HUES6 (cell line): ENCODE measurements around the gene CARHSP1.
A peak's percentile ranks its signal among the peaks of the same experiment; 100 is the strongest.
"Not testable (repeated sequence)": the region's sequence is repeated elsewhere in the genome, so short reads cannot be mapped to it uniquely, and the experiment has no call there.

Source experiments
- H3K27ac ChIP-seq: 2 replicates; pipeline ENCODE4 v1.7.0; 2013; ENCODE audit warnings: low read depth, mild to moderate bottlenecking, low read length, inconsistent platforms
- H3K27me3 ChIP-seq: 2 replicates; pipeline ENCODE4 v1.6.1; 2013; ENCODE audit warnings: low read length; ENCODE audit not compliant: control insufficient read depth, insufficient read depth
- H3K36me3 ChIP-seq: 2 replicates; pipeline ENCODE4 v1.6.1; 2013; ENCODE audit warnings: low read length; ENCODE audit not compliant: control insufficient read depth, insufficient read depth
- H3K4me1 ChIP-seq: 2 replicates; pipeline ENCODE4 v1.6.1; 2013; ENCODE audit warnings: low read length; ENCODE audit not compliant: control insufficient read depth, insufficient read depth
- H3K4me3 ChIP-seq: 2 replicates; pipeline ENCODE4 v1.5.1; 2013; ENCODE audit warnings: low read depth, low read length
- H3K9ac ChIP-seq: one replicate; pipeline ENCODE4 v1.6.1; 2013; ENCODE audit warnings: mild to moderate bottlenecking, low read length
- H3K9me3 ChIP-seq: 2 replicates; pipeline ENCODE4 v1.6.1; 2013; ENCODE audit warnings: low read depth, low read length; ENCODE audit not compliant: control insufficient read depth, insufficient read depth

The CARHSP1 gene

GRCh38 chr16:8868416-8869211, at the start of gene CARHSP1:
CARHSP1 (minus strand) TSS chr16:8869006; CDS start chr16:8859328, 9,678 bp downstream.
- H3K9me3 ChIP-seq = no peaks in the 10 kb centered on the region
- H3K4me1 ChIP-seq = peaks cover 29% of the 10 kb centered on the region
- H3K27me3 ChIP-seq = no peaks in the 10 kb centered on the region
- H3K9ac ChIP-seq = peak within 1 kb of the TSS; percentile 82
- H3K36me3 ChIP-seq = peaks cover 5% of the 10 kb centered on the region
- peak within 1 kb of the TSS; percentile 87 for H3K27ac ChIP-seq
- peak within 1 kb of the TSS; percentile 74 for H3K4me3 ChIP-seq

GRCh38 chr16:8917336-8917735, 48.5 kb upstream of the CARHSP1 start:
- H3K9me3 ChIP-seq, H3K27ac ChIP-seq, H3K4me1 ChIP-seq, H3K27me3 ChIP-seq, H3K4me3 ChIP-seq, H3K9ac ChIP-seq: not testable (repeated sequence)
- peaks cover 97% of the 10 kb centered on the region for H3K36me3 ChIP-seq

- Histone ChIP-seq H3K9me3 (no peaks in the 10 kb centered on the region), H3K27ac (no peak overlapping the region), H3K4me3 (no peak overlapping the region), H3K9ac (no peak overlapping the region), H3K36me3 (peaks cover 96% of the 10 kb centered on the region), H3K4me1 (peaks cover 5% of the 10 kb centered on the region), H3K27me3 (no peaks in the 10 kb centered on the region)
Measured at GRCh38 chr16:8916541-8917225, 47.9 kb upstream of the CARHSP1 start.

- Histone ChIP-seq H3K36me3 (peaks cover 96% of the 10 kb centered on the region), H3K9ac (no peak overlapping the region), H3K27me3 (no peaks in the 10 kb centered on the region), H3K4me3 (no peak overlapping the region), H3K27ac (no peak overlapping the region), H3K4me1 (peaks cover 14% of the 10 kb centered on the region), H3K9me3 (no peaks in the 10 kb centered on the region)
Measured at GRCh38 chr16:8915722-8916301, 47.0 kb upstream of the CARHSP1 start.

GRCh38 chr16:8914098-8914497, 45.3 kb upstream of the CARHSP1 start:
- H3K4me3 ChIP-seq = no peak overlapping the region
- H3K9ac ChIP-seq = no peak overlapping the region
- H3K4me1 ChIP-seq = peaks cover 22% of the 10 kb centered on the region
- H3K36me3 ChIP-seq = peaks cover 95% of the 10 kb centered on the region
- no peaks in the 10 kb centered on the region for H3K9me3 ChIP-seq
- no peaks in the 10 kb centered on the region for H3K27me3 ChIP-seq
- no peak overlapping the region for H3K27ac ChIP-seq

GRCh38 chr16:8912793-8913192, 44.0 kb upstream of the CARHSP1 start:
- peaks cover 95% of the 10 kb centered on the region for H3K36me3 ChIP-seq
- H3K9me3 ChIP-seq = no peaks in the 10 kb centered on the region
- H3K4me3 ChIP-seq = no peak overlapping the region
- H3K9ac ChIP-seq = no peak overlapping the region
- no peaks in the 10 kb centered on the region for H3K27me3 ChIP-seq
- no peak overlapping the region for H3K27ac ChIP-seq
- peaks cover 27% of the 10 kb centered on the region for H3K4me1 ChIP-seq

GRCh38 chr16:8910811-8911210, 42.0 kb upstream of the CARHSP1 start:
- H3K4me1 ChIP-seq = peaks cover 27% of the 10 kb centered on the region
- no peak overlapping the region for H3K4me3 ChIP-seq
- H3K27me3 ChIP-seq = no peaks in the 10 kb centered on the region
- no peak overlapping the region for H3K9ac ChIP-seq
- H3K27ac ChIP-seq = no peak overlapping the region
- no peaks in the 10 kb centered on the region for H3K9me3 ChIP-seq
- H3K36me3 ChIP-seq = peaks cover 96% of the 10 kb centered on the region

GRCh38 chr16:8908810-8909468, 40.1 kb upstream of the CARHSP1 start:
- Histone ChIP-seq H3K9me3 (no peaks in the 10 kb centered on the region), H3K27ac (peak overlapping the region; percentile 72), H3K36me3 (peaks cover 93% of the 10 kb centered on the region), H3K4me1 (peaks cover 27% of the 10 kb centered on the region), H3K4me3 (no peak overlapping the region), H3K27me3 (no peaks in the 10 kb centered on the region), H3K9ac (no peak overlapping the region)

GRCh38 chr16:8907096-8907495, 38.3 kb upstream of the CARHSP1 start:
- Histone ChIP-seq H3K36me3 (peaks cover 96% of the 10 kb centered on the region), H3K27ac (no peak overlapping the region), H3K4me3 (no peak overlapping the region), H3K9me3 (no peaks in the 10 kb centered on the region), H3K4me1 (peaks cover 26% of the 10 kb centered on the region), H3K27me3 (no peaks in the 10 kb centered on the region), H3K9ac (no peak overlapping the region)

GRCh38 chr16:8905795-8906591, 37.2 kb upstream of the CARHSP1 start:
- H3K4me1 ChIP-seq = peaks cover 15% of the 10 kb centered on the region
- H3K27ac ChIP-seq = no peak overlapping the region
- H3K4me3 ChIP-seq = no peak overlapping the region
- H3K27me3 ChIP-seq = no peaks in the 10 kb centered on the region
- no peak overlapping the region for H3K9ac ChIP-seq
- H3K36me3 ChIP-seq = peaks cover 96% of the 10 kb centered on the region
- H3K9me3 ChIP-seq = no peaks in the 10 kb centered on the region
